HG02943 (cell line): ENCODE data around the gene USP32.

Source experiments
- ATAC-seq: cut with Tn5 transposase; IDR thresholded peaks from one replicate; pipeline ENCODE4 v1.9.1; 2021; ENCODE audit warnings: mild to moderate bottlenecking, low read depth, moderate library complexity; ENCODE audit not compliant: unreplicated experiment

The USP32 gene

GRCh38 chr17:60161598-60162330 lies 230.2 kb downstream of the USP32 start:
- ATAC-seq: no peak

- no peak for ATAC-seq
Measured at GRCh38 chr17:60160829-60161501, 231.0 kb downstream of the USP32 start.

GRCh38 chr17:60159479-60159866 lies 232.5 kb downstream of the USP32 start:
- ATAC-seq: no peak

- ATAC-seq: no peak
Measured at GRCh38 chr17:60158751-60159478, 233.0 kb downstream of the USP32 start.

DNA sequence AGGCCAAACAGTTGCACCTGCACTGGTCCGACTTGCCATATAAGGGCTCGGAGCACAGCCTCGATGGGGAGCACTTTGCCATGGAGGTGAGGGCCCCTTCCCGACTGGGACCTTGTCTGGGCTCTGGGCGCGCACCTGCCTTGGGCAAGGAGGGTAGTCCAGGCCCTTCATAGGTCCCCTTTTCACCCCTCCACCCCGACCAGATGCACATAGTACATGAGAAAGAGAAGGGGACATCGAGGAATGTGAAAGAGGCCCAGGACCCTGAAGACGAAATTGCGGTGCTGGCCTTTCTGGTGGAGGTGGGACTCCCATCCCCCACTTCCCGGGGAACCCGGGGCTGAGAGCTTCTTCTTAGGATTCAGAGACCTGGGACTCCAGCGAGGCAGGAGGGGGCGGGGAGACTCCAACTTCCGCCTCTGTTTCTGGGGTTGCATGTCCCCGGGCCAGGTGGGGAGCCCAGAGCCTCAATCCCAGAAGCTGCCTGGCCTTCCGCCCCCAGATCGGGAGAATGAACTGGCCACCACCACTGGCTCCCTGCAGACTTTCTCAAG lies 234.4 kb downstream of the USP32 start:
- no peak for ATAC-seq

- ATAC-seq: no peak
Measured at GRCh38 chr17:60156746-60157145, 235.2 kb downstream of the USP32 start.

GRCh38 chr17:60155815-60156214 lies 236.1 kb downstream of the USP32 start:
- ATAC-seq: no peak

- no peak for ATAC-seq
Measured at GRCh38 chr17:60155427-60155814, 236.5 kb downstream of the USP32 start.

- no peak for ATAC-seq
Measured at GRCh38 chr17:60154616-60155426, 237.1 kb downstream of the USP32 start.

DNA sequence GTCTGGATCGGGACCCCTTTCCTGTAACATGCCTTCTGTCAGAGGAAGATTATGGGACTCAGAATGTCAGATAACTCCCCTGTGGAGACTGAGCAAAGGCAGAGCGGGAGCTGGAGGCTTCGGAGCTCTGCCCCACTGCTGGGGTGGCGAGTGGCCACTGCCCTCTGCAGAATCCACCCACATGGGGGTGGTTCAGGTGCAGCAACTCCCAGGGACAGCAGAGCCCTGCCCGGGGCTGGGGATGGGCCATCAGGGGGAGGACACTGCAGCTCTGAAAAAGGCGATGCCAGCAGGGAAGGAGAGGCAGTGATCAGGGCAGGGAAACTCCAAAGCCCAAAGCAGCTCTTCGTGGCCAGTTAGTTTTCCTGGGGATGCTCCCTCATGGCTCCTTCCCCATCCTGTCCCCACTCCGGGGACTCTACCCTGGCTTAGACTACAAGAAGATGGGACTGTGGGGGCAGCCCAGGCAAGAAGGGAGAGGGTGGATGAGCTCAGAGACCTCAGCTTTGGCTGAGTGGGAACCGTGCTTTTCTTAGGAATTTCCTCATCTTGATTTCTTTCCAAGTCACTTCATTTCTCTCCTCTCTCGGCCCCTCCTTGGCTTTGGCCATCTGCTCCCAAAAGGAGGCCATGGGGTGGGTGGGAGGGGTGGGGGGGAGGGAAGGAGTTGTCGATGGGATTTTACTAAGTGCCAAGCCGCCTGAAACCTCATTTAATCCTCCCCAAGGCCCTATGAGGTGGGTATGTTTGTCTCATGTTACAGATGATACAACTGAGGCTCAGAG lies 238.1 kb downstream of the USP32 start:
- no peak for ATAC-seq

GRCh38 chr17:60151355-60151754 lies 240.6 kb downstream of the USP32 start:
- ATAC-seq: no peak

DNA sequence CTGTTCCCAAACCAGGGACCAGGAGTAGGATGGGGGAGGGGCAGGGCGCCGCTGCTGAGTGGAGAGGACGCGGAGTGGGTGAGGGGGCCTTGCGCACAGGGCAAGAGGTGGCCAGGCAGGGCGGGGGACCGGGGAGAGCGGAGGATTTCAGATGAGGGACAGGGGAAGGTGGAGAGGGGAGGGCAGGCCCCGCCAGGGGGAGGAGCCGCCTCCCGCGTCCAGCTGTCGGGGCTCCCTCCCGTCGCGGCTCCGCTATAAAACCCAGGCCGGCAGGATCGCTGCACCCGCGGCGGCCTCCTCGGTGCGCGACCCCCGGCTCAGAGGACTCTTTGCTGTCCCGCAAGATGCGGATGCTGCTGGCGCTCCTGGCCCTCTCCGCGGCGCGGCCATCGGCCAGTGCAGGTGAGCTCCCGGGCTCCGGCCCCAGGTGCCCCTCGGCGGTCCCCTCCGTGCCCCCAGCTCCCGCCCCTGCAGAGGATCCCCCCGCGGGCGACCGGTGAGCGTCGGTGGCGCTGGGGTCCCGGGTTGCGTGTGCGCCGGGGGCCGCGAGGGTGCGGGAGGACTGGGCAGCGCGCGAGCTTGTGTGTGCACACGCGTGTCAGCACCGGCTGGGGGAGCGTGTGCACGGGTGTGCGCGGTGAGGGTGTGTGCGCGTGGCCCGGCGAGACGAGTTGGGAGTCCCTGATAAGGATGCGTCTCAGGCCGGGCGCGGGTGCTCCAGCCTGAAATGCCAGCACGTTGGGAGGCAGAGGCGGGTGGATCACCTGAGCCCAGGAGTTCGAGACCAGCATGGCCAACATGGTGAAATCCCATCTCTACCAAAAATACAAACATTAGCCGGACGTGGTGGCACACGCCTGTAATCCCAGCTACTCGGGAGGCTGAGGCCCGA lies 242.0 kb downstream of the USP32 start, which contains the start of gene CA4:
TSS of gene CA4 (plus strand) at position 283 of the 892 bp plus-strand sequence. CDS start at position 345, 62 bp downstream.
- ATAC-seq: no peak

GRCh38 chr17:60148373-60148772 lies 243.6 kb downstream of the USP32 start:
- no peak for ATAC-seq

GRCh38 chr17:60147553-60148223 lies 244.2 kb downstream of the USP32 start:
- ATAC-seq: no peak

GRCh38 chr17:60146206-60146605 lies 245.7 kb downstream of the USP32 start:
- ATAC-seq: no peak

GRCh38 chr17:60145006-60145935 lies 246.7 kb downstream of the USP32 start:
- ATAC-seq: no peak
